ENCODE data around the gene METRNL.

DNA sequence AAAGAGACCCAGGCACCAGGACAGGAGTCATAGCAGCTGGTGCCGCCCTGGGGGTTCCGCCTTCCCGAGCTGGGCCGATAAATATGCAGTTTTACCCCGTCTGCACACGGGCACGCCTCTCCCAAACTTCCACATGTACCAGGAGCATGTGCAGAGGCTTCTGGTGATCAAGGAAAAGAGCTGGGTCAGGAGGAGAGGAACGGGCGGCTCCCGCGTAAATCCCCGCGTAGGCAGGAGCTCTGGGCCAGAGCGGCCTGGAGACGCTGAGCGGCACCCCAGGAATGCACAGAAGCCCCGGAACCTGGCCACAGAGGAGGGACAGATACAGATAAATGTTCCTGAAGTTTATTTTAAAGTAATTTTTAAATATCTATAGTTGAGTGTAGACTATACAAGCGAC lies 46.6 kb upstream of the METRNL start:
- TF ChIP-seq CTCF (IDR thresholded peaks at IDR 0.05; ENCODE audit: borderline replicate concordance, extremely low read depth, low read length, poor library complexity, severe bottlenecking) (no peak), EZH2 (IDR thresholded peaks at IDR 0.05; ENCODE audit: borderline replicate concordance, low read depth, low read length, severe bottlenecking) (no peak)

Data from DND-41 (cell line).